K562 (cell line): Measurements from ENCODE around the gene SLC25A51.

ENCODE experiments used
- CTCF ChIP-seq, 3 experiments: IDR thresholded peaks in 2 of 3; conservative IDR thresholded peaks in 1 of 3; 2 replicates each; pipeline ENCODE4 v1.5.1; 2011 to 2012; ENCODE audit warnings: low read length in 3 of 3, mild to moderate bottlenecking in 3 of 3, control low read depth in 2 of 3, improper control_type of control experiment in 1 of 3, inconsistent platforms in 1 of 3, low read depth in 1 of 3, mixed read lengths in 1 of 3, moderate library complexity in 1 of 3; ENCODE audit not compliant: insufficient read depth in 2 of 3
- GATAD2B ChIP-seq: fragments of 450-650 bp; IDR thresholded peaks from 2 replicates; pipeline ENCODE4 v1.6.1; 2017; ENCODE audit warnings: mild to moderate bottlenecking, borderline replicate concordance
- MAX ChIP-seq: sonication (generic); formaldehyde crosslinking; IDR thresholded peaks from 2 replicates; pipeline ENCODE4 v1.9.0; 2022; ENCODE audit warnings: mild to moderate bottlenecking, missing genetic modification reagents
- MTA1 ChIP-seq: fragments of 450-650 bp; IDR thresholded peaks from 2 replicates; pipeline ENCODE4 v1.6.1; 2017; ENCODE audit warnings: borderline replicate concordance
- NFATC3 ChIP-seq: fragments of 450-650 bp; IDR thresholded peaks from 2 replicates; pipeline ENCODE4 v1.6.1; 2017; ENCODE audit warnings: mild to moderate bottlenecking
- TAF1 ChIP-seq: IDR thresholded peaks from 2 replicates; pipeline ENCODE4 v1.6.1; 2011; ENCODE audit warnings: mild to moderate bottlenecking, low read length, moderate library complexity; ENCODE audit not compliant: insufficient read depth, control insufficient read depth, severe bottlenecking; ENCODE audit errors: extremely low read depth
- USF2 ChIP-seq: sonication (generic); formaldehyde crosslinking; IDR thresholded peaks from 2 replicates; pipeline ENCODE4 v1.5.0; 2020; ENCODE audit warnings: missing genetic modification reagents

- TF ChIP-seq MAX (CRISPR knock-in tag) = no peak
- TF ChIP-seq CTCF (IDR thresholded peaks at IDR 0.05 in 2 of 3, conservative IDR thresholded peaks at IDR 0.05 in 1 of 3; ENCODE audit: insufficient read depth in 2 of 3, low read depth in 1 of 3, low read length in 3 of 3) = no peak
- TF ChIP-seq MTA1 = no peak
- no peak for TF ChIP-seq GATAD2B
- TF ChIP-seq NFATC3 = no peak
- no peak for TF ChIP-seq USF2 (CRISPR knock-in tag)
- no peak for TF ChIP-seq TAF1
Observed at GRCh38 chr9:37892063-37892462, 11.9 kb downstream of the SLC25A51 start.
